Measurements from ENCODE around the gene PCDHA8. TPM values are rescaled to one million over a fixed set of nuclear protein-coding genes. Genes with fewer than 3 reads are reported as not detected.
"Not testable (repeated sequence)": the region's sequence is repeated elsewhere in the genome, so short reads cannot be mapped to it uniquely, and the experiment has no call there.

The PCDHA8 gene
- total RNA-seq, 1 donor = 0.36 TPM

DNA sequence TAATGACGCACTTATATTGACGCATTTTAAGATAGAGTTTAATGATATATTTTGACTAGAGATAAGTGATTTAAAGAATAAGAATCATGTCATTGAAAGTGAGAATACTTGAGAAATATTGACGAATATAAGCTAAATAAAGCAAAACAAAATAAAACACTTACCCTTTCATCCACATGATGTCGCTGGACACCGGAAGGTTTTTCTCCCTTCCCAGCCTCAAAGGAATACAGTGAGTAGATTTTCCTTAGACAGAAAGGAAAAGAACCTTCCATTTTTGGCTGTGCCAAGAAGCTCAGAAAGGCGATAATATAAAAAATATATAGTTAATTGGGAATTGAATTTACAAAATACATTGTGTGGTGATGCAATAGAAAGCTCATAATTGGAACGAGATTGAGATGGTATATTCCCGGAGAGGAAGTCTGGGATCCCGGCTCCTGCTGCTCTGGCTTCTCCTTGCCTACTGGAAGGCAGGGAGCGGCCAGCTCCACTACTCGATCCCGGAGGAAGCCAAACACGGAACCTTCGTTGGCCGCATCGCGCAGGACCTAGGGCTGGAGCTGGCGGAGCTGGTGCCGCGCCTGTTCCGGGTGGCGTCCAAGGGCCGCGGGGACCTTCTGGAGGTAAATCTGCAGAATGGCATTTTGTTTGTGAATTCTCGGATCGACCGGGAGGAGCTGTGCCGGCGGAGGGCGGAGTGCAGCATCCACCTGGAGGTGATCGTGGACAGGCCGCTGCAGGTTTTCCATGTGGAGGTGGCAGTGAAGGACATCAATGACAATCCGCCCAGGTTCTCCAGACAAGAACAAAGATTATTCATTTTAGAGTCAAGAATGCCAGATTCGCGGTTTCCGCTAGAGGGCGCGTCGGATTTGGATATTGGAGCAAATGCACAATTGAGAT is 19.4 kb upstream of the PCDHA8 start, which contains the start of gene PCDHA5:
PCDHA5 (plus strand) TSS at position 239 of the 906 bp plus-strand sequence.
- no peak within 1 kb of the TSS for H3K4me2 ChIP-seq (ENCODE audit: insufficient read depth, low read length)
- no peak for DNase-seq (ENCODE audit: insufficient read length, low spot score, missing footprints)
- H3K4me3 ChIP-seq (ENCODE audit: insufficient read depth, low read length) = no peak within 1 kb of the TSS
- H3K27ac ChIP-seq (ENCODE audit: low read depth, low read length) = no peak within 1 kb of the TSS
- no peaks in the 10 kb centered on the region for H3K79me2 ChIP-seq (ENCODE audit: insufficient read depth, low read length)
- no peaks in the 10 kb centered on the region for H3K9me3 ChIP-seq (ENCODE audit: low read depth, low read length)
- H2AFZ ChIP-seq (ENCODE audit: low read length) = no peak within 1 kb of the TSS
- TF ChIP-seq, protein P1, sequence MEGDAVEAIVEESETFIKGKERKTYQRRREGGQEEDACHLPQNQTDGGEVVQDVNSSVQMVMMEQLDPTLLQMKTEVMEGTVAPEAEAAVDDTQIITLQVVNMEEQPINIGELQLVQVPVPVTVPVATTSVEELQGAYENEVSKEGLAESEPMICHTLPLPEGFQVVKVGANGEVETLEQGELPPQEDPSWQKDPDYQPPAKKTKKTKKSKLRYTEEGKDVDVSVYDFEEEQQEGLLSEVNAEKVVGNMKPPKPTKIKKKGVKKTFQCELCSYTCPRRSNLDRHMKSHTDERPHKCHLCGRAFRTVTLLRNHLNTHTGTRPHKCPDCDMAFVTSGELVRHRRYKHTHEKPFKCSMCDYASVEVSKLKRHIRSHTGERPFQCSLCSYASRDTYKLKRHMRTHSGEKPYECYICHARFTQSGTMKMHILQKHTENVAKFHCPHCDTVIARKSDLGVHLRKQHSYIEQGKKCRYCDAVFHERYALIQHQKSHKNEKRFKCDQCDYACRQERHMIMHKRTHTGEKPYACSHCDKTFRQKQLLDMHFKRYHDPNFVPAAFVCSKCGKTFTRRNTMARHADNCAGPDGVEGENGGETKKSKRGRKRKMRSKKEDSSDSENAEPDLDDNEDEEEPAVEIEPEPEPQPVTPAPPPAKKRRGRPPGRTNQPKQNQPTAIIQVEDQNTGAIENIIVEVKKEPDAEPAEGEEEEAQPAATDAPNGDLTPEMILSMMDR (IDR thresholded peaks at IDR 0.05; ENCODE audit: extremely low read depth, low read depth, low read length) = peak; percentile 51
- no peaks in the 10 kb centered on the region for H3K36me3 ChIP-seq (ENCODE audit: insufficient read depth, low read length)
- no peaks in the 10 kb centered on the region for H4K20me1 ChIP-seq (ENCODE audit: insufficient read depth, low read length)
- no peaks in the 10 kb centered on the region for H3K4me1 ChIP-seq (ENCODE audit: insufficient read depth, low read length)
- H3K27me3 ChIP-seq (ENCODE audit: insufficient read depth, low read length) = no peaks in the 10 kb centered on the region

- no peaks in the 10 kb centered on the region for H3K79me2 ChIP-seq (ENCODE audit: insufficient read depth, low read length)
- H3K36me3 ChIP-seq (ENCODE audit: insufficient read depth, low read length) = no peaks in the 10 kb centered on the region
- TF ChIP-seq, protein P1 (IDR thresholded peaks at IDR 0.05; ENCODE audit: extremely low read depth, low read depth, low read length) = no peak
- no peaks in the 10 kb centered on the region for H3K4me1 ChIP-seq (ENCODE audit: insufficient read depth, low read length)
- no peak overlapping the region for H2AFZ ChIP-seq (ENCODE audit: low read length)
- no peak for DNase-seq (ENCODE audit: insufficient read length, low spot score, missing footprints)
- H3K27me3 ChIP-seq (ENCODE audit: insufficient read depth, low read length) = no peaks in the 10 kb centered on the region
- H3K27ac ChIP-seq (ENCODE audit: low read depth, low read length) = no peak overlapping the region
- H3K4me2 ChIP-seq (ENCODE audit: insufficient read depth, low read length) = no peak overlapping the region
- H3K9me3 ChIP-seq (ENCODE audit: low read depth, low read length) = no peaks in the 10 kb centered on the region
- no peaks in the 10 kb centered on the region for H4K20me1 ChIP-seq (ENCODE audit: insufficient read depth, low read length)
- H3K4me3 ChIP-seq (ENCODE audit: insufficient read depth, low read length) = no peak overlapping the region
Measured at GRCh38 chr5:140822281-140822629, 18.7 kb upstream of the PCDHA8 start.

GRCh38 chr5:140822969-140823368 is 18.0 kb upstream of the PCDHA8 start:
- H3K9me3 ChIP-seq (ENCODE audit: low read depth, low read length); H3K4me3 ChIP-seq (ENCODE audit: insufficient read depth, low read length); H3K4me1 ChIP-seq (ENCODE audit: insufficient read depth, low read length); H3K36me3 ChIP-seq (ENCODE audit: insufficient read depth, low read length); H3K79me2 ChIP-seq (ENCODE audit: insufficient read depth, low read length); DNase-seq (ENCODE audit: insufficient read length, low spot score, missing footprints); H3K27ac ChIP-seq (ENCODE audit: low read depth, low read length); H2AFZ ChIP-seq (ENCODE audit: low read length); H4K20me1 ChIP-seq (ENCODE audit: insufficient read depth, low read length); H3K4me2 ChIP-seq (ENCODE audit: insufficient read depth, low read length); H3K27me3 ChIP-seq (ENCODE audit: insufficient read depth, low read length): not testable (repeated sequence)

DNA sequence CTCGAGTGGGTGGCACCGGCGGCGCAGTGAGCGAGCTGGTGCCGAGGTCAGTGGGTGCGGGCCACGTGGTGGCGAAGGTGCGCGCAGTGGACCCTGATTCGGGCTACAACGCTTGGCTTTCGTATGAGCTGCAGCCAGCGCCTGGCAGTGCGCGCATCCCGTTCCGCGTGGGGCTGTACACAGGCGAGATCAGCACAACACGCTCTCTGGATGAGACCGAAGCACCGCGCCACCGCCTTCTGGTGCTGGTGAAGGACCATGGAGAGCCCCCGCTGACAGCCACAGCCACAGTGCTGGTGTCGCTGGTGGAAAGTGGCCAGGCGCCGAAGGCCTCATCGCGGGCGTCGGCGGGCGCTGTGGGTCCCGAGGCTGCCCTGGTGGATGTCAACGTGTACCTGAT is 17.5 kb upstream of the PCDHA8 start:
- Histone ChIP-seq H3K4me3 (ENCODE audit: insufficient read depth, low read length) (no peak overlapping the region), H3K79me2 (ENCODE audit: insufficient read depth, low read length) (no peaks in the 10 kb centered on the region), H3K9me3 (ENCODE audit: low read depth, low read length) (no peaks in the 10 kb centered on the region), H3K36me3 (ENCODE audit: insufficient read depth, low read length) (no peaks in the 10 kb centered on the region), H3K4me2 (ENCODE audit: insufficient read depth, low read length) (no peak overlapping the region), H3K27me3 (ENCODE audit: insufficient read depth, low read length) (no peaks in the 10 kb centered on the region), H2AFZ (ENCODE audit: low read length) (no peak overlapping the region), H4K20me1 (ENCODE audit: insufficient read depth, low read length) (no peaks in the 10 kb centered on the region), H3K27ac (ENCODE audit: low read depth, low read length) (no peak overlapping the region), H3K4me1 (ENCODE audit: insufficient read depth, low read length) (no peaks in the 10 kb centered on the region)
- TF ChIP-seq, protein P1 (IDR thresholded peaks at IDR 0.05; ENCODE audit: extremely low read depth, low read depth, low read length) = no peak
- no peak for DNase-seq (ENCODE audit: insufficient read length, low spot score, missing footprints)

All from osteoblast (primary cell).